Stomach (tissue), 4 donors: ENCODE measurements around the gene CA5A.

Source experiments
- POLR2A ChIP-seq, 4 donors: fragments of 450-650 bp; IDR thresholded peaks; one replicate each; pipeline ENCODE4 v1.6.1; 2016; ENCODE audit warnings: antibody characterized with exemption in 4 of 4, control low read depth in 2 of 4, mild to moderate bottlenecking in 1 of 4, moderate library complexity in 1 of 4
- POLR2AphosphoS5 ChIP-seq, 3 donors: sonication (generic); formaldehyde crosslinking; IDR thresholded peaks; one replicate each; pipeline ENCODE4 v1.6.1; 2016; ENCODE audit warnings: antibody characterized with exemption in 3 of 3

DNA sequence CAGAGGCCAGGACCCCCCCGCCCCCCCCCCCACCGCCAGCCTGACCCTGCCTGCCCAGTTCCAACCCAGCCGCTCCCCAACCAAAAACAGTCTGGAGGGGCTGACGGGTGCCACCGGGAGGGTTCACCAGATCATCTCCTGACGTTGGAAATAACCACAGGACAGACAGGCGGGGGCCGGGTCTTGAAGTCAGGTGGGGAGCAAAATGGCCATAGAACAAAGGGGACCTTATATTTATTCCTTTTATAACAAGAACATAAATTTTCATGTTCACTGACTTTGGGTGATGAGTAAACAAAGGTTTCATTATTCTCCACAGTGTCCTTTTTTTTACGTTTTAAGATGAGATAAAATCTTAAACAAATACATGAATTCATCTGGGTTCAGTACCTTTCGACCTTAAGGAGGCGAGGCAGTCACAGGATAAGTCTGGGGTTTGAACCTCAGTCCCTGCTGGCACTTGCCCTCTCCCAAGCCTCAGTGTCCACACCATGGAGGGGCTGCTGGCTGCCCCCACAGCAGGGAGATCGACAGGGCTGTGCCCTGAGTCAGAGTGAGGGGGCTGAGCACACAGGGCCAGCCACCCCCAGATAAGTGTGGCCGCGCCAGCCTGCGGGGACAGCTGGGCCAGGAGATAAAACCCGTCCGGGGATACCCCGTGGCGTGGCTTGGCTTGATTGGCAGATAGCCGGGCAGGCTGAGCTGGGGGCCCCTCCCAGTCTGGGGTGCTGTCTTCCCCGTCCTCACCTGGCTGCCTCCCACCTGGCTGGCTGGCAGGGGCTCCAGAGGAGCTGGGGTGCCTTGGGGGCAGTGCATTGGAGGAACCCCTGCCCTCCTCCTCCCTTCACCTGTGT is 82.0 kb downstream of the CA5A start:
- TF ChIP-seq POLR2A (IDR thresholded peaks at IDR 0.05) (no peak), POLR2AphosphoS5 (IDR thresholded peaks at IDR 0.05) (no peak)
